Endothelial cell of umbilical vein (primary cell): Measurements from ENCODE around the gene PTPRH. TPM values are rescaled to one million over a fixed set of nuclear protein-coding genes. Genes with fewer than 3 reads are reported as not detected.

Source experiments
- BruUV-seq: library from RNA; stranded (reverse); fragments of 400-500 nt; replicated peaks from 2 replicates; lab custom pipeline; 2021; lab: Mats Ljungman, UMichigan
- CTCF ChIA-PET: fragments of 300-600, 350-600 bp; sonication (Branson Sonifier 250); formaldehyde crosslinking; loops from one replicate; lab custom pipeline; 2021; ENCODE audit warnings: antibody characterized with exemption, inconsistent platforms; lab: Charles Lee
- POLR2A ChIA-PET: fragments of 300-600, 350-600 bp; sonication (Branson Sonifier 250); formaldehyde crosslinking; loops from one replicate; lab custom pipeline; 2021; ENCODE audit warnings: antibody characterized with exemption, inconsistent platforms; lab: Charles Lee
- DNase-seq: peaks from one replicate; pipeline ENCODE4 v3.0.0-alpha.2; 2011; ENCODE audit warnings: low read depth, low spot score
- FAIRE-seq: peaks from 2 replicates; lab custom pipeline; 2011; peaks lifted over from hg19 to GRCh38; lab: Jason Lieb, UNC
- H2AFZ ChIP-seq: 2 replicates; pipeline ENCODE4 v1.6.0; 2012; ENCODE audit warnings: low read depth, low read length, control low read depth, inconsistent platforms
- H3K27ac ChIP-seq: 2 replicates; pipeline ENCODE4 v1.5.1; 2011; ENCODE audit warnings: low read depth, mild to moderate bottlenecking, control low read depth, low read length, moderate library complexity; ENCODE audit not compliant: insufficient read depth
- H3K27me3 ChIP-seq, 2 experiments: 2 replicates each; pipeline versions ENCODE4 v1.6.0 to v1.6.1; 2011; ENCODE audit warnings: low read length in 2 of 2, mixed read lengths in 1 of 2; ENCODE audit not compliant: control insufficient read depth in 2 of 2, insufficient read depth in 2 of 2
- H3K36me3 ChIP-seq, 2 experiments: 2 replicates in 1 of 2; 3 replicates in 1 of 2; pipeline ENCODE4 v1.5.1; 2011; ENCODE audit warnings: low read length in 2 of 2, mild to moderate bottlenecking in 1 of 2, moderate library complexity in 1 of 2; ENCODE audit not compliant: control insufficient read depth in 2 of 2, insufficient read depth in 2 of 2; ENCODE audit errors: extremely low read depth in 1 of 2
- H3K4me1 ChIP-seq: 3 replicates; pipeline ENCODE4 v1.5.1; 2011; ENCODE audit warnings: mild to moderate bottlenecking, low read length; ENCODE audit not compliant: control insufficient read depth, insufficient read depth; ENCODE audit errors: extremely low read depth
- H3K4me2 ChIP-seq: 2 replicates; pipeline ENCODE4 v1.6.1; 2011; ENCODE audit warnings: low read length, control low read depth, mixed read lengths; ENCODE audit not compliant: insufficient read depth
- H3K4me3 ChIP-seq, 3 experiments: fragments of 200-600 bp in 1 of 3; sonication (generic), shearing (Covaris generic) in 1 of 3; replicated peaks in 1 of 3; 2 replicates each; pipeline ENCODE4 v1.5.1; 2011 to 2016; ENCODE audit warnings: control low read depth in 3 of 3, low read length in 3 of 3, mild to moderate bottlenecking in 2 of 3, inconsistent platforms in 1 of 3, low read depth in 1 of 3, moderate library complexity in 1 of 3; ENCODE audit not compliant: insufficient read depth in 1 of 3
- H3K79me2 ChIP-seq: 2 replicates; pipeline ENCODE4 v1.6.0; 2012; ENCODE audit warnings: low read length, inconsistent platforms; ENCODE audit not compliant: control insufficient read depth, insufficient read depth
- H3K9ac ChIP-seq: replicated peaks from 2 replicates; pipeline ENCODE3; 2011; ENCODE audit warnings: low read length, control low read depth; ENCODE audit not compliant: insufficient read depth; ENCODE audit errors: extremely low read depth
- H3K9me1 ChIP-seq: replicated peaks from 3 replicates; pipeline ENCODE4 v1.6.0; 2011; ENCODE audit warnings: mild to moderate bottlenecking, low read length; ENCODE audit not compliant: control insufficient read depth, insufficient read depth; ENCODE audit errors: extremely low read depth
- H3K9me3 ChIP-seq: replicated peaks from 2 replicates; pipeline ENCODE4 v1.5.1; 2012; ENCODE audit warnings: low read length, inconsistent platforms; ENCODE audit not compliant: control insufficient read depth, insufficient read depth
- H4K20me1 ChIP-seq: replicated peaks from 2 replicates; pipeline ENCODE3; 2011; ENCODE audit warnings: mild to moderate bottlenecking, low read length; ENCODE audit not compliant: control insufficient read depth, insufficient read depth; ENCODE audit errors: extremely low read depth
- EZH2 ChIP-seq: IDR thresholded peaks from 2 replicates; pipeline ENCODE4 v1.6.1; 2012; ENCODE audit warnings: borderline replicate concordance, low read depth, mild to moderate bottlenecking, moderate library complexity, low read length, inconsistent platforms; ENCODE audit not compliant: severe bottlenecking
- FOS ChIP-seq: IDR thresholded peaks from 2 replicates; pipeline ENCODE4 v1.6.1; 2011; ENCODE audit warnings: mild to moderate bottlenecking, low read length, moderate library complexity, borderline replicate concordance; ENCODE audit not compliant: insufficient read depth
- GATA2 ChIP-seq: IDR thresholded peaks from 2 replicates; pipeline ENCODE4 v1.7.0; 2011; ENCODE audit warnings: low read depth, mild to moderate bottlenecking, moderate library complexity, mixed read lengths, low read length; ENCODE audit not compliant: insufficient read length, insufficient read depth
- JUN ChIP-seq: IDR thresholded peaks from 2 replicates; pipeline ENCODE4 v1.6.1; 2011; ENCODE audit warnings: borderline replicate concordance, low read depth; ENCODE audit not compliant: insufficient read length, insufficient read depth
- MAX ChIP-seq: IDR thresholded peaks from 2 replicates; pipeline ENCODE4 v1.6.1; 2011; ENCODE audit not compliant: insufficient read depth, insufficient read length
- MYC ChIP-seq: IDR thresholded peaks from one replicate; pipeline ENCODE4 v1.6.1; 2011; ENCODE audit warnings: mild to moderate bottlenecking, low read depth, low read length
- POLR2A ChIP-seq: IDR thresholded peaks from 2 replicates; pipeline ENCODE4 v1.6.1; 2012; ENCODE audit warnings: low read depth, mild to moderate bottlenecking, control low read depth, low read length
- POLR2AphosphoS5 ChIP-seq: IDR thresholded peaks from 2 replicates; pipeline ENCODE4 v1.6.1; 2012; ENCODE audit warnings: low read depth, mild to moderate bottlenecking, control low read depth, low read length, moderate library complexity; ENCODE audit not compliant: insufficient read depth
- dilution Hi-C: fragments of 300-500 bp; cut with MboI; formaldehyde crosslinking; loops from one replicate; pipeline ENCODE4 v1.15.0; 2019; ENCODE audit warnings: low sequenced_read_pairs; ENCODE audit not compliant: extremely low pct_ligation_motif_present
- intact Hi-C: fragments of 100-400 bp; cut with micrococcal nuclease; formaldehyde crosslinking; loops from one replicate; pipeline ENCODE4 v1.10.0; 2022
- polyA plus RNA-seq, 4 experiments: library from polyadenylated mRNA; depleted of rRNA in 3 of 4; stranded (reverse) in 3 of 4; unstranded in 1 of 4; fragments of >200 nt; gene quantifications; 2 replicates each; pipeline versions ENCODE4 v1.2.1 to v1.2.3, GENCODE V29; 2011 to 2012; ENCODE audit warnings: missing spikeins in 1 of 4
- total RNA-seq: library from RNA; stranded (reverse); gene quantifications from 2 replicates; pipeline ENCODE4 v1.2.3, GENCODE V29; 2021

Gene PTPRH
- total and polyA plus RNA-seq, 2 donors (not counting 3 experiments of a cell fraction or from before 2014, with no cell fraction given) = 0.14 to 1.00 TPM

- Histone ChIP-seq H3K36me3 (no peaks in the 10 kb centered on the region), H3K4me1 (no peaks in the 10 kb centered on the region), H4K20me1 (no peaks in the 10 kb centered on the region), H3K4me2 (no peak overlapping the region), H3K9me1 (no peaks in the 10 kb centered on the region), H2AFZ (no peak overlapping the region), H3K9ac (no peak overlapping the region), H3K27ac (no peak overlapping the region), H3K9me3 (no peaks in the 10 kb centered on the region), H3K27me3 (peaks cover 8 to 13% of the 10 kb centered on the region in 2 experiments), H3K4me3 (no peak overlapping the region), H3K79me2 (no peaks in the 10 kb centered on the region)
- ChIA-PET POLR2A (no interaction called here), CTCF (interaction anchor here (2.3 kb wide), 1 partner anchor 16 kb away, joined by 6 read pairs; the partner anchor contains the start of gene DNAAF3)
- DNase-seq = no peak
- dilution Hi-C loops (no loop called here), intact Hi-C loops (no loop called here)
- TF ChIP-seq MAX = no peak
- no peak for TF ChIP-seq EZH2
- TF ChIP-seq JUN = no peak
- no peak for TF ChIP-seq POLR2AphosphoS5
- no peak for TF ChIP-seq GATA2
- no peak for TF ChIP-seq FOS
- TF ChIP-seq POLR2A = no peak
- TF ChIP-seq MYC = no peak
- no peak for FAIRE-seq
- no TSS peak for BruUV-seq
Measured at GRCh38 chr19:55181740-55182139, 27.6 kb downstream of the PTPRH start.
